Measurements from ENCODE around the gene IP6K3.

The IP6K3 gene

DNA sequence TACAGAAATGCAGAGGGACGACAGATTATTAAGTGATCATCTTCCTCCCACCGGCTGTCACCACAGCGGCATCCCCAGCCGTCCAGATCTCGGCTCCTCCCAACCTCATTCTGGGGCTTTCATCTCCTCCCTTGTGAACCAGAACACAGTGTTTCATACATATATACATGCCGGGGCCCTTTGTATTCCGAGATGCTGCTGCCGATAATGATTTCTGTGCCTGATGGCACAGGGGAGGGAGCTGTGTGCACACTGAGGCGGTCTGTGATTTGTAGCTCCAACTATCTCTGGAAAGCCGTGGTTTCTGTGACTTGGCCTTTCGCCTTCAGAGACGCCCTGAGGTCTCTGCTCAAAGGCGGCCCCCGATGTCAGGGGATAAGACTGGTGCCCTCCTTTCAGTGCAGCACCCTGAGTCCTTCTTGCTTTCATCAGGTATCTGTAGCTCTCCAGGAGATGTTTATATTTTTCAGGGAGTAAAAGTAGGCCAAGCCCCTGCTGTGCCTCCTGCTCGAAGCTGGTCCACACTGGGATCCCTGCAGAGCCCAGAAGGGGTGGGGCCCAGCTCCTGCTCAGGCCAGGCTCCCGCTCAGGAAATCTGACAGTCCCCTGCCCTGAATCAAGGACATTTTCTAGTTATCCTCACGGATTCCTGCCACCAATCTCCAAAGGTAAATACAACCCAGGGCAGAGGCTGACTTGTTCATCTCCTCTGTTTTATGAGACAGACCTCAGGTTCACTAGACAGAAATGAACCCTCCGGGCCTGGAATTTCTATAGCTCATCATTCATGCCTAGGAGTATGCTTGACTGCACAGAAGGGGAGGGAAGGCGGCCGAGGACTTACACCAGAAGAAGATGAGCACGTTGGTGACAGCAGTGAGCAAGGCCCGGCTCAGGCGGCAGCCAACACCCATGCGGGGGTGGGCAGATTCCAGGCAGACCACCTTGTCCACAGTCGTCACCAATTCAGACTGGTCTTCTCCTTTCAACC, 31.0 kb upstream of the IP6K3 start:
- DNase-seq: no peak

DNA sequence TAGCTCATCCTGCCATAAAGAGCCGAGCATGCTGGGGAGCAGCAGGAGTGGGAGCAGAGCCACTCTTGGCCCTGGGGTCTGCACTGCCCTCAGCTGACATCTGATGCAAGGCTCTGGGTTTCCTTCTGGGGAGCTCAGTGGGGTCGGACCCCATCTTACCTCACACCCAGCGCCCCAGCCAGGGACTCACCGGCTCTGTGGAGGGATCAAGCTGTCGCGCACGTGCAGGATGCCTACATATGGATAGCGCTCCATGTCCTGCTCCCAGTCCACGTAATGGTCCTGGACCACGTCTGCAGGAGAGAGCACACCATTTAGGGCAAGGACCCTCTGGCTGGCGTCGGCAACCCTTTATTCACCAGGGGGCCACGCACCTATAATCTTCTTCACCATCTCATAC, 30.1 kb upstream of the IP6K3 start:
- no peak for DNase-seq

DNA sequence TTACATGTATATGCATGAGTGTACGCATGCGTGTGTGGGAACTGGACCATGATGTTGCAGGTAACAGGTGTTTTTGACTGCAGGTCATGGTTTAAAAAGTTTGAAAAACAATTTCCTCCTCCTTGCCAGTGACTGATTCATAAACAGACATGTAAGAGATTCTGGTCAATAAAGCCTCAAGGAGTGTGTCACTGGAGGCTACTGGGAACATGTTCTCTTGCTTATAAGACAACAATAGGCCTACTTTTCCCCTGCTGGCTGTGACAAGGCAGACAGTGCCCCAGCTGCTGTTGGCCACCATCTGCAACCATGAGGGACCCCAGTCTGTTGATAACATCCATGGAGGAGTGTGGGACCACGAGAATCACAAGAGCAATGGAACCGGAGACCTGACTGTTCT, 29.5 kb upstream of the IP6K3 start:
- no peak for DNase-seq

DNA sequence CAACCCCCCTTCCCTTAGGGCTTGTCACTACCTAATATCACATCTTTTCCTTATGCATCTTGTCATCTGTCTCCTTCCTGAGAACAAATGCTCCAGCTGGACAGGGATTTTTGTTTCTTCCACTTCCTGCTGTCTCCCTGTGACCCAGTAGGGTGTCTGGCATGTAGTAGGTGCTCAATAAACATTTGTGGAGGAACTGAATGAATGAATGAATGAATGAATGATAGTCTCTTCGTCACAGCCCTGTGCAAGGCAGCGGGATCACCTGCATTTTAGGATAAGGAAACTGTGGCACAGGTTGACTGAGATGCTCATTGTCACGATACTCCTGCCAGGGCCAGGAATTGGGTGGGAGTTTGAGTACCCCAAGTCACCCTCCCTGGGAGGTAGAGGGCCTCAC, 28.1 kb upstream of the IP6K3 start:
- no peak for DNase-seq

DNA sequence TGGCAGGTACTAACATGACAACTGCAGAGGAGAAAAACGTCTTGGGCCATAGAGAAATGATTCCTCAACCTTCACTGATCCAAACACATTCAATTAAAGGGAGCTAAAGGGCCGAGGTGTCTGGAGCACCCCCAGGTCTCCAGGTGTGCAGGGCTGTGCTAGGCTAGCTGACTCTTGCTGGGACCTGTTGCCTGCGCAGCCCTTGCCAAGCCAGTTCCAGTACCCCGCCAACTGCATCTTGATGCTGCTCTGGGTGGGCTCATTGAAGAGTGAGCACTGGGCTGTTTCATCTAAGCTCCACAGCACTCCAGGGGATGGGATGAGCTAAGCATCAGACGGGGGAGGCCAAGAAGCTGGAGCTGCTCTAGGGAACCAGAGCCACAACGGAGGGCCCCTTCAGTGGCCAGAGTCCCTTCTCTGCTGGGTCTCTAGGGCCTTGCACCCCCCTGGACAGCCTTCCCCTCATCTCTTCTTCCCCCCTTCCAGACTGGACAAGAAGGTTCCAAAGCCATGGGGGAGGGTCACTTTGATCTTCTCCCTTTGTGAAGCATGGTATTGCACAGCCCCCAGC, 26.3 kb upstream of the IP6K3 start:
- DNase-seq: no peak

DNA sequence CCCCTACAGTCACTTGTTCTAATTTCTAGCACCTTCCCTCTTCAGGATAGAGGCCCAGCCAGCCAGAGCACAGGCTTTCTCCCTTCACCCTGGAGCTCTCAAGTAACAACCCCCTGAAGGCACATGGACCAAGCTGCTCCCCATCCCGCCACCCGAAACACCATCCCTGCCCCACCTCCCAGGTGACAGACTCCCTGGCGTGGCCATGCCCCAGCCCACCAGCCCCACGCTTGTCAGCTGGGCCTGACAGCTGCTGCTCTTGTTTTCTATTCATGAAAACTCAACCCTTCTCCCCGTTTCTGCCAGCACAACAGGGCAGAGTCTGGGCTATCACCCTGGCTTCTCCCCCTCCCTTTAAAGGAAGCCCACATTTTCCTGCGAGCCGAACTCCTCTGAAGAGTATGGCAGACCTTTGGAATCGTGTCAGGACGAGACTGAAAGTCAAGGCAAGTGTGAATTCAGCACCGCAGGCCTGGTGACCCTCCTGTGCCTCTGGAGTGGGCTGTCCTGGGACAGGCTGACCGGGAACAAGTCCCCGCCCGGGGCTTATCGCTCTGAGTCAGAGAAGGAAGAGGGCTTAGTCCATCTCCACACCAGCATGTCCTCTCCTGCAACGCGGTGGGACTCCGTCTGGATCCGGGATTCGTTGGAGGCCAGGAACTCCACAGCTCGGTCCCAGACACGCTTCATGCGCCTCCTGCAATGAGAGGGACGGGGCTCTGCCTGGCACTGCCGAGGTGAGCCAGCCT, 25.6 kb upstream of the IP6K3 start:
- no peak for DNase-seq

DNA sequence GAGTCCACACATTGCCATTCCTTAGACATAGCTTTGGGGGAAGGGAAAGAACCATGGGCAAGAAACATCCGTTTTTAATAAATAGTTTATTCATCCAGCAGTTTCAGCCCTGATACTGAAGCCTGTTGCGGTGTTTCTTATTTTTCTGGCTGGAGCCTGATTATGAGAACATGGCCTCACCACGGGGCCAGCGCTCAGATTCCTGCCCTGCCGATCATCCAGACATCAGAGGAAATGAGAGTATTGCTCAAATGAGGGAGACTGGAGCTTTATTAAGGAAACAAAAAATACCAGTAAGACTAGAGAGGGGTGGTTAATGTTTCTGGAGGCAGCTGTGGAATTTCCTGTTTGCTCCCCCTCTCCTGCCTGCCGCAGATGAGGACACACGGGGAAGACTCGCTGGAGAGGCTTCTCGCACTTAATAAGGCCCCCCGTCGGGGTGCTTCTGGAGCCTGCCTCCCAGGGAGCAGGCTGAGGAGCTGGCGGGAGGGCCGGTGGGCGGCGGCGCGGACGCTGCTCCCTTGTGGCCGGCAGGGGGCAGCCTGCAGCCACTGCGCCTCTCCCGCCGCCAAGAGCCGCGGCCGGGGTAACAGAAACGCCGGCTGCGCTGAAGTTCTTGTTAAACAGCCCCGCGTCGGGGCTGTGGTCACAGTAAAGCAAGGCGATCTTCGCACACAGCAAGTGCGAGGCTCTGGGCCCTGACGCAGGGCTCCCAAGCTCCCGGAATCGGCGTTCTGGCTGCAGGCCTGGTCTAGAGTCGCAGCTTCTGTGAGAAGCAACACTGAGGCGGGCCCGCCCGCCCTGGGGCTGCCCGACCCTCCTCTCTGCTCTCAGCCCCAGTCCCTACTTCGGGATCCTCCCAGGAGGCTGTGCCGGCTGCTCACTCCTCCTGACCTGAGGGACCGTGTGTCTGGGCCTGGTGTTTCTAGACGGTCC, 24.7 kb upstream of the IP6K3 start:
- peak; percentile 52 to 65 for DNase-seq

DNA sequence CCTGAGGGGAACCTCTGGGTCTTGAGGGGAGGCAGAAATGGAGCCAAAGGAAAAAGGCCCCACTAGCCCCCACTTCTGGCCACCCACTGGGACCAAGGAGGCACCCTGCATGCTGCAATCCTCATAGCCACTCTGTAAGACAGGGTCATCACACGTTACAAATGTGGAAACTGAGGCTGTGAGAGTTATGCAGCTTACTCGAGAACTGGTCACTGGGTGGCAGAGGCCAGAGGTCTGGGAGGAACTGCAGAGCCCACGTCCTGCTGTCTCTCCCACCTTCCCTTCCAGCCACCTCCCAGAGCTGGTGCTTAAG, 24.1 kb upstream of the IP6K3 start:
- no peak for DNase-seq

DNA sequence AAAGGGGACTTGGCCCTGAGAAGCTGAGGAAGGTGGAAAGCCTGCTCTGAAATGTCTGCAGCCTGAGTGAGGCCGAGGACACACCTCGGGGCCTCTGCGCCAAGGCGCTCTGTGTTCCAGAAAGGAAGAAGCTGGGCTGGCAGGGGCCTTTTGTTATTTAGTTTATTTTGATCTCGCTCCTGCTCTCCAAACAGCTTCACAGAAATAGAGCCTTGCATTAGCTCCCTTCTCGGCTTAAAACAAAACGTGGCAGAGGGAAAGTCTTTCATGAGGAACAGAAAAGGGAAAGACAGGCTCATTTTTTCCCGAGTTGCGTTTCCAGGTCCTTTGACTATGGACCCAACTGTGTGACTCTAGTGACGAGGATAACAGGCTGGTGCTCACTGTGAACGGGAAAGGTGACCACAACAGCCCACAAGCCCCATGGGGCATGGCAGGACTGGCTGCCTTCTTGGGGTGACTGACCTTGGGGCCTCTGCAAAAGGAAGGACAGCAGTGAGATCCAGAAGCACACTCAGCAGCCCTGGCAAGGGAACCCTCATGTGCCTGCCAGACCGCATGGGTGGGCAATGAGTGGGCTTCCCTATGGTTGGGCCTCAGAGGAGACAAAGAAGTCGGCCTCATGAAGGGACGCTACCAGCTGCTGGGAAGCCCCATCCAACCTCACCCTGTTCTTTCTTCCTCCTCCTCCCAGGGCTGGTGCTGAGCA, 23.6 kb upstream of the IP6K3 start:
- no peak for DNase-seq

DNA sequence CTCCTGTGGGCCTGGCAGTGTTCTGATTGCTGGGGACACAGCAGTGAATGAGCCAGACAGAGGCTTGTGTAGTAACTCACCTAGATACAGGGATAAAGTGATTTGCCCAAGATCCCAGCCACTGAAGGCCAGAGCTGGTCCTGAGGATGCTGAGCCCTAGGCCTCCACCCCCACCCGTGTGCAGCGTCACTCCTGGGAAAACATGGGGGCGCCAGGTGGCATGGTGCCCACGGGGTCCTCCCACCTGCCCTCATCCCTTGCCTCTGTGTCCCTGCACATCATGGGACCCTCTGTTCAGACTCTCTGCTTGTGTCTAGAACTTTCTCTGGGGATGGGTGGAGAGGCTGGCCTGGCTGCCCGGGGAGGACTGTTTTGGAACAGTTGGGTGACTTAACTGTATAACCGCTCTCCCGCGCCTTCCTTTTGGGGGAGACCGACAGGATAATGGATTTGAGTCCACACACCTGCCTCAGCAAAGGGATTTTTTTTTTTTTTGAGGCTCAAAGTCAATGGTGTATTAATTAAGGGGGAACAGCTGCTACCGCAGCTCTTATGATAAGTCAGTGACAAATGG, 22.6 kb upstream of the IP6K3 start:
- no peak for DNase-seq

DNA sequence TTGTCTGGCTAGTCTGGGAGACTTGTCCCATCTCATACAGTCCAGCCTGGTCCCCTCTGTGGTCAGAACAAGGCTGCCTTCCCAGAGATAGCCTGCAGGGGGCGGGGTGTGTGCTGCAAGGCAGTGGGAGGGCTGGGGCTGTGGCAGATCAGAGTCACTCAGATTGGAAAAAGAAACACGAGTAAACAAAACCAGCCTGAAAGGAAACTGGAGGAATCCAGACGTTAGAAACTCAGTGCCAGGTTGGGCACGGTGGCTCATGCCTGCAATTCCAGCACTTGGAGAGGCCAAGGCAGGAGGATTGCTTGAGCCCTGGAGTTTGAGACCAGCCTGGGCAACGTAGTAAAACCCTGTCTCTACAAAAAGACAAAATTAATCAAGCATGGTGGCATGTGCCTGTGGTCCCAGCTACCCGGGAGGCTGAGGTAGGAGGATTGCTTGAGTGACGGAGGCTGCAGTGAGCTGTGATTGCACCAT, 22.0 kb upstream of the IP6K3 start:
- DNase-seq: peak; percentile 58 to 72

DNA sequence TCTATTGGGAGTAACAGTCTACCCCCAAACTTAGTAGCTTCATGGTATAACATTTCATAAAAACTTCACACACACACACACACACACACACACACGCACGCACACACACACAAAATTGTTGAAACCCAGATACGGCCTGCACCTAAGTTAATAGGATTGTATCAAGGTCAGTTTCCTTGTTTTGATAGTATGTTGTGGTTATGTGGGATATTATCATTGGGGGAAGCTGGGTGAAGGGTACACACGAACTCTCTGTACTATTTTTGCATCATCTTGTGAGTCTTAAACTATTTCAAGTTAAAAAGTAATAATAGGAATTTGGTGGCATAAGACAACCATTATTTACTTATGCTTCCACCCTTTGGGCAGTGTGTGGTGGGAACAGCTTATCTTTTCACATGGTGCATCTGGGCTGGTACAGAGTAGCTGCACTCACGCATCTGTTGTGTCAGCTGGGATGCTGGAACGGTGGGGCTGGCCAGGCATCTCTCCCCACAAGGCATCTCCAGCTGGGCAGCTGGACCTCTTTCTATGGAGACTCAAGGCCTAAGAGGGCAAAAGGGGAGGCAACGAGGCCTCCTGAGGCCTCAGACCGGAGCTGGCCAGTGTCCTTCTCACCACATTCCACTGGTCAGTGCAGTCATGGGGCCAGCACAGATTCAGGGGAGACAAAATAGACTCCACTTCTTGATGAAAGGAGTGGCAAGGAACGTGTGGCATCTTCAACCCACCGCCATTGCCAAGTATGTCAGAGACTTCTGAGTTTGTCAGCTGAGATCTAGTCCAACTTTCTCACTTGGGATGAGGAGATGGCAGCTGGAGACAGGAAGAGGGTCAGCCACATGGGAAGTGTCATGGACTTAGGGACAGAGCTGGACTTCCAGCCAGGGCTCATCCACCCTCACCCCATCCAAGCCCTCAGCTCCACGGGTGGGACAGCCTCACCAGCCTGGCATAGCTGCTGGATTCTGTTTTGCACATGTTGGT, 20.5 kb upstream of the IP6K3 start:
- DNase-seq: no peak

DNA sequence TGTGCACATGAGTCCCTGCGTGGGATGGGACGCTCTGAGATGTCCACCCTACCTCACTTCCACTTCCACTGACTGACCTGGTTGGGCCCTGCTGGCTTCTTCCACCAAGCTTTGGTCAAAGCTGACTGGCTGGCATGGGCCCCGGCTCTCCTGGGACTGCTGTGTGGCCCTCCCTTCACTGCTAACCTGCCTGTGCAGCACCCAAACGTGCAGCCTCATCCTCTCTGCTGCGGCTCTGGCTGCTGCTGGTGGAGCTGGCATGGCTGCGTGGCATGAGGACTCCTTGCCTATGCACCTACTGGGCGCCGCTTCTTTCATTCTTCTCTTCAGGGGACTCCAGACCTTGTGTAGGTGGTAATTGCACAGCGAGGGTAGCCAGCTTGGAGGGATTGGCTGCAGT, 18.7 kb upstream of the IP6K3 start:
- no peak for DNase-seq

DNA sequence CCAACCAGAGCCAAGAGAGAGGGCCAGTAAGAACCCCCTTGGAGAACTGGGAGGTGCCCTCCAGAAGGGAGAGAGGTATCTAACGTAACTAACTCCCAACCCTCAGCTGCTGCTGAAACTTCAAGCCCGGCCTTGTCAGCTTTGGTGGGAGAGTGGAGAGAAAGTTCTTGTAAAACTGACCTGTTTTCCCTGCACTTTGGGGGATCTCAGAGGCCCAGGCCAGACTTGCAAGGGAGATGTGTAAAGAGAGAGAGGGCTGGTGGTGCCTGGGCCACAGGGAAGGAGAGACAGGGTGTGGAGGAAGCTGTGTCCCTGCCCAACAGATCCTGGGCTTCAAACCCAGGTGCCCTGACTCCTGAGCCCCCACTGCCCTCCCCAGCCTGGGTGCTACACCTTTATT, 17.3 kb upstream of the IP6K3 start:
- no peak for DNase-seq

DNA sequence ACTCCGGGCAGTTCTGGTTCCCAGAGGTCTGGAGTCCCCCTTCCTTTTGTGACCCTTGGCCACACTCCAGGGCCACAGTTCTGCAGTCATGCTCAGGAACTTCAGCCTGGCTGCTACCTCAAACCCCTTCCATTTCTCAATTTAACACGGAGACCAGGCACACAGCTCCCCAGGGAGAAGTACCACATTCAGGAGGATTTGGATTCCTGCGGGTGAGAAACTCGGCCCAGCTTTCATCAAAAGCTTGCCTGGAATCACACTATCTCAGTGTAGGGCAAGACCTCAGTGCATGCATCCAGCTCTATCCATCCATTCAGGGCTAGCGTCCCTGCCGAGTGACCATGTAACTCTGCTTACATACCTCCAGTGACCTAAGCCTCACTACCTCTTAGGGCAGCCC, 16.8 kb upstream of the IP6K3 start:
- no peak for DNase-seq

DNA sequence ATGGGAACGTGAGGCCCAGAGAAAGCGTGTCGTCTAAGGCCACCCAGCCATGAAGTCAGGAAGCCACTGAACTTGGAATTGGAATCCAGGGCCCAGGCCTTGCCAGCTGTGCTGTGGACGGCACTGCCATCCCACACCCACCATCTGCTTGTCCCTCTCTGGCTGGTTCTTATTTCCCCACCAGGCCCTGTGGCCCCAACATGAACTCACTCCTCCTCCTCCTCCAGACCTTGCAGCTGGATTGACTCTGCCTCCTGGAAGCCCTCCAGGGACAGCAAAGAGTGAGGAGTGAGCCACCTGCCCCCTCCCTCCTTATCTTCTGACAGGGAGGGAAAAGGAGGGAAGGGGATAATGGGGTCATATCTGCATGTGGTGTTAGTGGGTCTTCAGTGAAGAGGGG, 16.0 kb upstream of the IP6K3 start:
- no peak for DNase-seq

DNA sequence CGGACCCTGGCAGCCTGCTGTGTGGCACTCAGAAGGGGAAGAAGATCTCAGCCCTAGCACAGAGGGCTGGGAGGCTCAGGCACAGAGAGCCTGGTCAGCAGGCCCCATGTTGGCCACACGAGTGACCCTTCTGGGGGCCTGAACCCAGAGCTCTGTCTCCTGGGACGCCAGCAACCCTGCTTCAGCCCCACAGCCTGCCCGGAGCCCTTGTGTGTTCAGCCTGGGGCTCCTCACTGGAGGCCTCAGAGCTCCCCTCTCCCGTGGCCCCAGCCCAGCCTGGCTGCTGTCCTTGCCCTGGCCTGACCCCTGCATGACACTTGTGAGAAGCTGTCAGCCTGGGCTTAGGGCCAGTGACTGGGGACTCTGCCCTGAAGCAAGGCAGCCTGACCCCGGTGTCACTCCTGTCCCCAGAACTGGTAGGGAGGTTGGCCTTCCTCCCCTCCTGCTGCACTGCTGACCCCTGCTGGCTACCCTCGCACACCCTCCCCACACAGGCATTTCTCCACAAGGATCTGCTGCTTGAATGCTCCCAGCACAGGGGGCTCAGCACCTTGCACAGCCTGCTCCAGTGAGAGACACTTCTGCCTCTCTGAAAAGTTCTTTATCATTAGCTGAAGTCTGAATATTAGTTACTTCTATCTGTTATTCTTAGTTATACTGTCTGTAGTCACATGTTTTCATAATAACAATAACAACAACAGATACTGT, 15.4 kb upstream of the IP6K3 start:
- DNase-seq: peak; percentile 29 to 35

DNA sequence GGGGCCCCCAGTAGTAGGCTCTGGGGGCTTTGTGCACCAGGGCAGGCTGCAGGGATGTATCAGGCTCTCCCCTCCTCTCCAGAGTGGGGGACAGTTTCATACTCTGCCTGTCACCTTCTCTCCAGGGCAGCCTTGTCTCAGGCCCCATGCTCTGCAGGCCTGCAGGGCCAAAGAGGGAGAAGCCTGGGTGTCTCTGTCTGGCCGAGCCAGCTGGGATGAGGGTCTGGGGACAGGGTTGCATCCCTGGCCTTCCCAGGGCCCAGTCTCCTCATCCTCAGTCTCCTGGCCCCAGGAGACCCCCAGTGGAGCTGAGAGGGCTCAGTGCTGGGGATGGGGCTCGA, 14.8 kb upstream of the IP6K3 start:
- DNase-seq: no peak

DNA sequence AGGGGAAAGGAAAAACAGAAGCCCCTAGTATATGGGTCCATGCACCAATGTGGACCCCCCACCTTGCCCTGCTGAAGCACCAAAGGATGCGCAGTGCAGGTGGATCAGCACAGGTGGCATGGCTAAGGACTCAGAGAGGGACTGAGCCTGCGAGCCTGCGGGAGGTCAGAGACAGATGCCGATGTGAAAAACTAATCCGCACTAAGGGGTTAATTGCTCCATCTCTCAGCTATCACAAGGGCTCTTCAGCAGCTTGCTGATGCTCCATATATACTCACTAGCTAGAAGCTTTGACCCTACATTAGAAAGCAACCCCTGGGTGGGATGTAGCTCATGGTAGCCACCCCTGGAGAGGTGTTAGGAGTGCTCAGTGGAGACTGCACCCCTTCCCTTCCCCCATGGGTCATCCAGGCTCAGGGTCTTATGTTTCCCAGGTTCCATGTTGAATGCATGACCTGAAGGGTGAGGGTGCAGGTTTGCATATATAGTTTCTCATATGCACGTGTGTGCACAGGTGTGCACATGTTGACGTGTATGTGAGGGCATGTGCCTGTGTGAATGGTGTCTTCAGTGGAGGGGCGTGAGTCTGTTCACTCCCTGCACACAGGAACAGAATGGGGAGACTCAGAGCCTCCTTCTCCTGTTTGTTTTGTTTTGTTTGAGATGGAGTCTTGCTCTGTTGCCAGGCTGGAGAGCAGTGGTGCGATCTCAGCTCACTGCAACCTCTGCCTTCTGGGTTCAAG, 13.4 kb upstream of the IP6K3 start:
- DNase-seq: no peak

Data from CD4-positive, alpha-beta T cell treated with Interferon alpha-2 for 1 hour (primary cell).